ENCODE measurements around the gene WDR72. TPM values are rescaled to one million over a fixed set of nuclear protein-coding genes. Genes with fewer than 3 reads are reported as not detected.

The WDR72 gene
- total RNA-seq, 4 donors from 2014 or later = not detected

DNA sequence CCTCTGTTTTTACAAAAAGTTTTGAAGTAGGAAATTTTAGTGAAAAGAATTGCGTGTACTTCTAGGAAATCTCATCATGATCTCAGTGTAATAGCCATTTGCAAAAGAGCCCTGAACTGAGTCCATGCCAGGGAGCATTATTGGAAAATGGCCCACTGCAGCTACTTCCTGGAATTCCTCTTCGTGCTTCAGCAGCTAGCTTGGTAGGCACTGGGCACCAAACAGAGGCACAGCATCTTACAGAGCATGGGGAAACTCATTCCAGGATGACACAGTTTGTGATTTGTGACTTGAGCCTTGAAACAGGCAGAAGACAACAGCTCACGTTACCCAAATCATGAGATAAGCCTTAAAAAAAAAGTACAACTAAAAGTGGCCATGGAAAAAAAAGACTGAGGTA, 179.1 kb downstream of the WDR72 start:
- TF ChIP-seq CTCF (IDR thresholded peaks at IDR 0.05) = no peak
- ATAC-seq (ENCODE audit: low FRiP score) (peak; percentile 64), DNase-seq (ENCODE audit: low spot score) (no peak)

GRCh38 chr15:53576841-53577240, 182.6 kb downstream of the WDR72 start:
- TF ChIP-seq CTCF (IDR thresholded peaks at IDR 0.05) = no peak
- DNase-seq (ENCODE audit: low spot score) (no peak), ATAC-seq (ENCODE audit: low FRiP score) (no peak)

- DNase-seq (ENCODE audit: low spot score) = no peak
- no peak for TF ChIP-seq CTCF (IDR thresholded peaks at IDR 0.05)
- ATAC-seq (ENCODE audit: low FRiP score) = no peak
Observed at GRCh38 chr15:53573091-53573490, 186.4 kb downstream of the WDR72 start.

DNA sequence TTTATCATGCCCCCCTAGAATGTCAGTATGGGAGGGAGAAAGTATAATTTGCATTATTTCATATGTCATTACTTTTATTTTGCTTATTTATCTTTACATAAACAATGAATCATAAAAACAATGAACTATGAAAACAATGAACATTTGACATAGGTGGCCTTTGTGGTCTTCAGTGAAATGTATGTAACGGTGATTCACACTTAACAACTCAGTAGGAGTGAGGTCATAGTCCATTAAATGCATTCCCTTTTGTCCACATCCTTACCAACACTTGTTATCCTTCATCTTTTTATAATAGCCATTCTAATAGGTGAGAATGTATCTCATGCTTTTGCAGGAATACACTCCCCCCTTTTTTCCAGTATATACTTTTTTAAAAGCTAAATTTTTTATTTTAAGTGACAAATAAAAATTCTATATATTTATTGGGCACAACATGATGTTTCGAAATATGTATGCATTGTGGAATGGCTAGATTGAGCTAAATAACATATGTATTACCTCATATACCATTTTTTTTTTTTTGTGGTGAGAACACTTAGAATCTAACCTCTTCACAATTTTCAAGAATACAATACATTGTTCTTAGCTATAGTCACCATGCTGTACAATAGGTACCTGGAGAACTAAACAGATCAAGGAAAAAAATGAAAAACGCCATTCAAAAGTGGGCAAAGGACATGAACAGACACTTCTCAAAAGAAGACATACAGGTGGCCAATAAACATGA, 189.5 kb downstream of the WDR72 start:
- ATAC-seq (ENCODE audit: low FRiP score) = no peak
- DNase-seq (ENCODE audit: low spot score) = no peak
- TF ChIP-seq CTCF (IDR thresholded peaks at IDR 0.05) = no peak

DNA sequence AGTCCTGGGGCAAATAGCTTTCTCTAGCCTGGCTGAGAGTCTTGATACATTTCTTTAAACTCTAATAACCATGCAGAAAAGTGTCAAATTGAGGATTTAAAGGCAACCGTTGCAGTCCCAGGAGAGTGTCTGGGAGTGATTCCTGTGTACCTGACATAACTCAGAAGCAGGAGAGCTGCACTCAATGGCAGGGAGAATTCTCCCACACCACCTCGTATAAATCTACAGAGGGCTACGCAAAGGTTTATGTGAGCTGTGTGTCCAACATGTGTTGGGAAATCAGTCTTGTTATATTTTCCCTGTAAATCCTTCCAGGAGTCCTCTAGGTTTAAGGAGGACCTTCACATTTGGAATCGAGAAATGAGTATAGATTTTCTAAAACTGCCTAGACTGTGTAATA, 192.6 kb downstream of the WDR72 start:
- no peak for ATAC-seq (ENCODE audit: low FRiP score)
- DNase-seq (ENCODE audit: low spot score) = no peak
- no peak for TF ChIP-seq CTCF (IDR thresholded peaks at IDR 0.05)

- no peak for DNase-seq (ENCODE audit: low spot score)
- no peak for TF ChIP-seq CTCF (IDR thresholded peaks at IDR 0.05)
- ATAC-seq (ENCODE audit: low FRiP score) = no peak
Observed at GRCh38 chr15:53565721-53566120, 193.7 kb downstream of the WDR72 start.

GRCh38 chr15:53564647-53565046, 194.8 kb downstream of the WDR72 start:
- no peak for ATAC-seq (ENCODE audit: low FRiP score)
- DNase-seq (ENCODE audit: low spot score) = no peak
- TF ChIP-seq CTCF (IDR thresholded peaks at IDR 0.05) = no peak

Data from omental fat pad (tissue), 4 donors.